ENCODE data around the gene AFTPH. TPM values are rescaled to one million over a fixed set of nuclear protein-coding genes. Genes with fewer than 3 reads are reported as not detected.

The AFTPH gene
- total RNA-seq, 2 experiments from 2014 or later: 24.2 to 24.3 TPM

DNA sequence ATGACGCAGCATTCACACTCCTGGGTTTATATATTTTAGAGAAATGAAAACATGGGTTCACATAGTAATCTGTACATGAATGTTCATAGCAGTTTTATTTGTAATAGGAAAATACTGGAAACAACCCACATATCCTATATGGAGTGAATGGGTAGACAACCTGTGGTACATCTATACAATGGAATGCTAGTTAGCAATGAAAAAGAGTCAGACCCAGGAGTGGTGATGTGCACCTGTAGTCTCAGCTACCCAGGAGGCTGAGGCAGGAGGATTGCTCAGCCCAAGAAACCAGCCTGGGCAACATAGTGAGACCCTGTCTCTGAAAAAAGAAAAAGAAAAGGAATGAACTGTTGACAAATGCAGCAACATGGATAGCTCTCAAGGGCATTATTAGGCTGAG lies 25.9 kb downstream of the AFTPH start:
- H3K27ac ChIP-seq (ENCODE audit: low read depth in 1 of 2, low read length in 2 of 2): no peak overlapping the region
- no peak overlapping the region for H3K27ac Mint-ChIP-seq
- H3K36me3 Mint-ChIP-seq (ENCODE audit: low read depth): peaks cover 47% of the 10 kb centered on the region
- no peaks in the 10 kb centered on the region for H3K4me1 ChIP-seq (ENCODE audit: insufficient read depth, low read length)
- CTCF ChIA-PET: no interaction called here
- DNase-seq (no peak), ATAC-seq (ENCODE audit: poor library complexity) (no peak)
- H3K27me3 ChIP-seq (ENCODE audit: control insufficient read depth in 1 of 2, insufficient read depth in 2 of 2, low read length in 2 of 2): no peaks in the 10 kb centered on the region
- TF ChIP-seq, protein P1, sequence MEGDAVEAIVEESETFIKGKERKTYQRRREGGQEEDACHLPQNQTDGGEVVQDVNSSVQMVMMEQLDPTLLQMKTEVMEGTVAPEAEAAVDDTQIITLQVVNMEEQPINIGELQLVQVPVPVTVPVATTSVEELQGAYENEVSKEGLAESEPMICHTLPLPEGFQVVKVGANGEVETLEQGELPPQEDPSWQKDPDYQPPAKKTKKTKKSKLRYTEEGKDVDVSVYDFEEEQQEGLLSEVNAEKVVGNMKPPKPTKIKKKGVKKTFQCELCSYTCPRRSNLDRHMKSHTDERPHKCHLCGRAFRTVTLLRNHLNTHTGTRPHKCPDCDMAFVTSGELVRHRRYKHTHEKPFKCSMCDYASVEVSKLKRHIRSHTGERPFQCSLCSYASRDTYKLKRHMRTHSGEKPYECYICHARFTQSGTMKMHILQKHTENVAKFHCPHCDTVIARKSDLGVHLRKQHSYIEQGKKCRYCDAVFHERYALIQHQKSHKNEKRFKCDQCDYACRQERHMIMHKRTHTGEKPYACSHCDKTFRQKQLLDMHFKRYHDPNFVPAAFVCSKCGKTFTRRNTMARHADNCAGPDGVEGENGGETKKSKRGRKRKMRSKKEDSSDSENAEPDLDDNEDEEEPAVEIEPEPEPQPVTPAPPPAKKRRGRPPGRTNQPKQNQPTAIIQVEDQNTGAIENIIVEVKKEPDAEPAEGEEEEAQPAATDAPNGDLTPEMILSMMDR (IDR thresholded peaks at IDR 0.05): no peak
- H3K9me3 ChIP-seq (ENCODE audit: control insufficient read depth in 1 of 2, insufficient read depth in 1 of 2, low read length in 2 of 2): no peaks in the 10 kb centered on the region
- no peaks in the 10 kb centered on the region for H3K9me3 Mint-ChIP-seq
- peaks cover 7% of the 10 kb centered on the region for H3K36me3 ChIP-seq (ENCODE audit: insufficient read depth, low read length)
- no peaks in the 10 kb centered on the region for H3K27me3 Mint-ChIP-seq
- intact Hi-C loops (cut with DNase I, micrococcal nuclease): no loop called here
- POLR2A ChIA-PET: no interaction called here
- H3K4me3 Mint-ChIP-seq: no peak overlapping the region
- peaks cover 26% of the 10 kb centered on the region for H3K4me1 Mint-ChIP-seq (ENCODE audit: low read depth)
- no peak overlapping the region for H3K4me3 ChIP-seq (ENCODE audit: low read length)

DNA sequence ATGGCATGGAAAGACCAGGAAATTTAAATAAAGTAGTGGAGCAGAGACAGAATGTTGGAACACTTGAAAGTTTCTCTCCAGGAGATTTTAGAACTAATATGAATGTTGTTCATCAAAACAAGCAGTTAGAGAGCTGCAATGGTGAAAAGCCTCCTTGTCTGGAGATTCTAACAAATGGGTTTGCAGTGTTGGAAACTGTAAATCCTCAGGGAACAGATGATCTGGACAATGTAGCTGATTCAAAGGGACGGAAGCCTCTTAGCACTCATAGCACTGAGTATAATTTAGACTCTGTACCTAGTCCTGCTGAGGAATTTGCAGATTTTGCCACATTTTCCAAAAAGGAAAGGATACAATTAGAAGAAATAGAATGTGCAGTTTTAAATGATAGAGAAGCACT lies 27.7 kb downstream of the AFTPH start:
- no peak overlapping the region for H3K4me3 ChIP-seq (ENCODE audit: low read length)
- H3K4me1 Mint-ChIP-seq (ENCODE audit: low read depth): peaks cover 26% of the 10 kb centered on the region
- H3K4me1 ChIP-seq (ENCODE audit: insufficient read depth, low read length): no peaks in the 10 kb centered on the region
- H3K27me3 ChIP-seq (ENCODE audit: control insufficient read depth in 1 of 2, insufficient read depth in 2 of 2, low read length in 2 of 2): no peaks in the 10 kb centered on the region
- no peak overlapping the region for H3K27ac Mint-ChIP-seq
- ChIA-PET POLR2A (no interaction called here), CTCF (interaction anchor here (1.6 kb wide), 1 partner anchor 29 kb away, joined by 8 read pairs; no protein-coding TSS in a partner anchor)
- intact Hi-C loops (cut with DNase I, micrococcal nuclease): no loop called here
- peaks cover 7% of the 10 kb centered on the region for H3K36me3 ChIP-seq (ENCODE audit: insufficient read depth, low read length)
- H3K4me3 Mint-ChIP-seq: no peak overlapping the region
- no peak for DNase-seq
- H3K9me3 ChIP-seq (ENCODE audit: control insufficient read depth in 1 of 2, insufficient read depth in 1 of 2, low read length in 2 of 2): no peaks in the 10 kb centered on the region
- ATAC-seq (ENCODE audit: poor library complexity): no peak
- H3K9me3 Mint-ChIP-seq: no peaks in the 10 kb centered on the region
- peaks cover 56% of the 10 kb centered on the region for H3K36me3 Mint-ChIP-seq (ENCODE audit: low read depth)
- no peak overlapping the region for H3K27ac ChIP-seq (ENCODE audit: low read depth in 1 of 2, low read length in 2 of 2)
- TF ChIP-seq, protein P1 (IDR thresholded peaks at IDR 0.05): no peak
- H3K27me3 Mint-ChIP-seq: no peaks in the 10 kb centered on the region

DNA sequence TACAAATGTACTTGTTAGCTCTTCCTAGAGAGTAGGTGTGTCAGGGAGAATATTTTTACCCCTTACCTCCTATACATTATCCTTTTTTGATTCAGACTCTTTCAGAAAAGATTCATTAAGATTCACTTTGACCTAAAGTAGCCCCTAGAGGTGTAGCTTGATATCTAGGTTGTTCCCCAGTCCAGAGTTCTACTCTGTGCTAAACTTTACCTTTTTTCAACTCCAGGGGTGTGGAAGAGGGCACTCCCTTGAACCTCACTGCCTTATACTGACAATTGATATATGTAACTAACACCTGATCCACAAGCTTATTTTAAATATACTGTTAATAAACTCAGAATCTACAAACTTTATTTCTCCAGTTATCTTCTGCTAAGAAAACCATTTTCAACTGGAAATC lies 30.0 kb downstream of the AFTPH start:
- H3K4me3 Mint-ChIP-seq: no peak overlapping the region
- peaks cover 65% of the 10 kb centered on the region for H3K36me3 Mint-ChIP-seq (ENCODE audit: low read depth)
- TF ChIP-seq, protein P1 (IDR thresholded peaks at IDR 0.05): no peak
- CTCF ChIA-PET: interaction anchor here (0.6 to 2.1 kb wide), 5 partner anchors 30 to 363 kb away, joined by 3 to 6 read pairs (median 4); partner anchors contain the start of gene AFTPH
- Histone ChIP-seq H3K36me3 (ENCODE audit: insufficient read depth, low read length) (peaks cover 7% of the 10 kb centered on the region), H3K4me3 (ENCODE audit: low read length) (no peak overlapping the region), H3K27ac (ENCODE audit: low read depth in 1 of 2, low read length in 2 of 2) (no peak overlapping the region), H3K9me3 (ENCODE audit: control insufficient read depth in 1 of 2, insufficient read depth in 1 of 2, low read length in 2 of 2) (no peaks in the 10 kb centered on the region), H3K4me1 (ENCODE audit: insufficient read depth, low read length) (no peaks in the 10 kb centered on the region), H3K27me3 (ENCODE audit: control insufficient read depth in 1 of 2, insufficient read depth in 2 of 2, low read length in 2 of 2) (no peaks in the 10 kb centered on the region)
- H3K9me3 Mint-ChIP-seq: no peaks in the 10 kb centered on the region
- ATAC-seq (ENCODE audit: poor library complexity) (no peak), DNase-seq (no peak)
- H3K27me3 Mint-ChIP-seq: no peaks in the 10 kb centered on the region
- POLR2A ChIA-PET: interaction anchor here (1.7 kb wide), 1 partner anchor 31 kb away, joined by 6 read pairs; no protein-coding TSS in a partner anchor
- H3K4me1 Mint-ChIP-seq (ENCODE audit: low read depth): peaks cover 26% of the 10 kb centered on the region
- intact Hi-C loops (cut with DNase I, micrococcal nuclease): no loop called here
- H3K27ac Mint-ChIP-seq: no peak overlapping the region
